Naive thymus-derived CD4-positive, alpha-beta T cell (primary cell): ENCODE measurements around the gene FMNL2. TPM values are rescaled to one million over a fixed set of nuclear protein-coding genes. Genes with fewer than 3 reads are reported as not detected.

Experiments
- ATAC-seq: fragments of 150-1000 bp; cut with Tn5 transposase; 2 replicates; pipeline ENCODE4 v1.10.0; 2021; ENCODE audit warnings: mild to moderate bottlenecking, moderate library complexity
- CTCF ChIA-PET: fragments of 350-600 bp; sonication (Branson Sonifier 250); formaldehyde crosslinking; loops from one replicate; lab custom pipeline; 2021; ENCODE audit warnings: antibody characterized with exemption; lab: Charles Lee
- POLR2A ChIA-PET: fragments of 350-600 bp; sonication (Branson Sonifier 250); formaldehyde crosslinking; loops from one replicate; lab custom pipeline; 2021; ENCODE audit warnings: antibody characterized with exemption, inconsistent platforms; lab: Charles Lee
- DNase-seq, 9 donors: peaks; one replicate each; pipeline versions ENCODE4 v3.0.0 to v3.0.0-alpha.2; 2020 to 2022; ENCODE audit warnings: mixed read lengths in 1 of 9
- H3K27ac ChIP-seq: one replicate; pipeline ENCODE4 v1.7.0; 2013; ENCODE audit warnings: mild to moderate bottlenecking, low read depth, low read length, moderate library complexity
- H3K27me3 ChIP-seq, 2 donors: one replicate each; pipeline ENCODE4 v1.7.0; 2013; ENCODE audit warnings: low read length in 2 of 2, mild to moderate bottlenecking in 2 of 2, moderate library complexity in 2 of 2; ENCODE audit not compliant: control insufficient read depth in 2 of 2, insufficient read depth in 2 of 2
- H3K36me3 ChIP-seq, 3 experiments: 1 replicate in 2 of 3; 2 replicates in 1 of 3; pipeline ENCODE4 v1.7.0; 2013; ENCODE audit warnings: low read length in 3 of 3, mild to moderate bottlenecking in 3 of 3, moderate library complexity in 1 of 3; ENCODE audit not compliant: insufficient read depth in 3 of 3, control insufficient read depth in 2 of 3
- H3K4me1 ChIP-seq, 2 donors: one replicate each; pipeline ENCODE4 v1.7.0; 2013; ENCODE audit warnings: low read length in 2 of 2, mild to moderate bottlenecking in 2 of 2, moderate library complexity in 1 of 2; ENCODE audit not compliant: control insufficient read depth in 2 of 2, insufficient read depth in 2 of 2
- H3K4me3 ChIP-seq: 2 replicates; pipeline ENCODE4 v1.7.0; 2013; ENCODE audit warnings: mild to moderate bottlenecking, low read length
- H3K9me3 ChIP-seq, 3 experiments: 1 replicate in 2 of 3; 2 replicates in 1 of 3; pipeline ENCODE4 v1.7.0; 2013; ENCODE audit warnings: low read length in 3 of 3; ENCODE audit not compliant: control insufficient read depth in 2 of 3
- H3K27ac Mint-ChIP-seq, 9 donors: one replicate each; pipeline ENCODE4 v1.8.0; 2020 to 2022; ENCODE audit warnings: mixed read lengths in 9 of 9, mild to moderate bottlenecking in 8 of 9, moderate library complexity in 5 of 9, inconsistent platforms in 2 of 9
- H3K27me3 Mint-ChIP-seq, 5 donors: one replicate each; pipeline ENCODE4 v1.8.0; 2021 to 2022; ENCODE audit warnings: mixed read lengths in 5 of 5, mild to moderate bottlenecking in 1 of 5
- H3K36me3 Mint-ChIP-seq, 5 donors: one replicate each; pipeline ENCODE4 v1.8.0; 2020 to 2022; ENCODE audit warnings: mixed read lengths in 5 of 5, mild to moderate bottlenecking in 3 of 5, inconsistent platforms in 1 of 5
- H3K4me1 Mint-ChIP-seq, 7 donors: one replicate each; pipeline ENCODE4 v1.8.0; 2020 to 2022; ENCODE audit warnings: mixed read lengths in 7 of 7, mild to moderate bottlenecking in 3 of 7, inconsistent platforms in 1 of 7
- H3K4me3 Mint-ChIP-seq, 10 donors: one replicate each; pipeline ENCODE4 v1.8.0; 2020 to 2022; ENCODE audit warnings: mild to moderate bottlenecking in 10 of 10, mixed read lengths in 10 of 10, moderate library complexity in 6 of 10, inconsistent platforms in 2 of 10
- H3K9me3 Mint-ChIP-seq, 11 donors: one replicate each; pipeline ENCODE4 v1.8.0; 2020 to 2022; ENCODE audit warnings: mixed read lengths in 11 of 11, mild to moderate bottlenecking in 4 of 11, inconsistent platforms in 1 of 11, moderate library complexity in 1 of 11
- intact Hi-C, 2 donors: fragments of 100-400 bp; cut with micrococcal nuclease; formaldehyde crosslinking; loops; one replicate each; pipeline ENCODE4 v1.15.1; 2023
- polyA plus RNA-seq, 2 donors: library from polyadenylated mRNA; unstranded; fragments of 300-500 nt; fragmentation: Illumina TruSeq; gene quantifications; one replicate each; pipeline ENCODE4 v1.2.3, GENCODE V29; 2021
- total RNA-seq, 6 experiments: library from RNA in 5 of 6; stranded (reverse) in 5 of 6; gene quantifications; 1 replicate in 5 of 6; 2 replicates in 1 of 6; pipeline ENCODE4 v1.2.3 and lab custom pipeline; 2021 to 2026

FMNL2 gene
- 1 to 10 TPM in 4 of 5 experiments, under 1 TPM in 1; 0.66 to 2.7 (median 1.7) TPM for total RNA-seq
- polyA plus RNA-seq, result under 1 TPM; 0.16 to 0.33 TPM
- total RNA-seq (lab: John Stamatoyannopoulos, UW), result 0.67 reads per million

DNA sequence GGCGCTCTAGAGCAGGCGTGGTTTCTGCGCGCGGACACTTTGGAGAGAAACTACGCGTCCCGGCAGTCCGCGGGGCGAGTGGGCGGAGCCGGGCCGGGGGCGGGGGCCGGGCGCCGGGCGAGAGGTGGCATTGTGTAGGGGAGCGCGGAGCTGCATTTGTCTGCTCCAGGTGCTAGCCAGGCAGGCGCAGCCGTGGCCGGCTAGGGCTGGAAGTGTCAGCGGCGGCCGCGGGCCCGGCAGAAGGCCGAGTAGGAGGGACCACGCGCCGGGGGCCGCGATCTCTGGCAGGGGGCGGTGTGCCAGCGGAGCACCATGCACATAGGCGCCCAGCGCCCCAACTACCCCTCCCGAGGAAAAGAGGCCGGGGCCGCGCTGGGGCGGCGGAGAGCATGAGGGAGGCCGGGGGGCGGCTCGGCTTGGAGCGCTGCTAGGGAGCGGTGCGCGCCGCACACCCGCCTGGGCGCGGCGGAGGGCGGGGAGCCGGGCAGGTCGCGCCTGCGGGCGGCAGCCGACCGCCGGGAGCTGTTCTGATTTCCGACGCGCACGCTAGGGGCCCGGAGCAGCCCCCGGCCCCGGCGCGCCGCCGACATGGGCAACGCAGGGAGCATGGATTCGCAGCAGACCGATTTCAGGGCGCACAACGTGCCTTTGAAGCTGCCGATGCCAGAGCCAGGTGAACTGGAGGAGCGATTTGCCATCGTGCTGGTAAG is at the start of gene FMNL2:
Gene FMNL2 (plus strand): TSS at position 159 of the 710 bp plus-strand sequence.
- H3K27ac Mint-ChIP-seq, result no peak within 1 kb of the TSS
- ATAC-seq (peak; percentile 77), DNase-seq (peak in 6 of 9 donors; percentile 2 to 74 (median 24))
- H3K27me3 Mint-ChIP-seq, result peaks cover 55 to 70% (median 59%) of the 10 kb centered on the region in 5 donors
- H3K27me3 ChIP-seq, result peaks cover 0 to 8% of the 10 kb centered on the region in 2 donors
- ChIA-PET POLR2A (no interaction called here), CTCF (no interaction called here)
- peaks cover 5 to 20% (median 14%) of the 10 kb centered on the region in 7 donors for H3K4me1 Mint-ChIP-seq
- intact Hi-C loops, result loop anchor here (1.0 to 10.0 kb wide), 4 partner anchors 72 to 382 kb away; partner anchors contain the start of genes PRPF40A (in 1 of the 2) and STAM2 (in 1 of the 2)
- no peaks in the 10 kb centered on the region for H3K36me3 Mint-ChIP-seq
- peak within 1 kb of the TSS; percentile 24 for H3K4me3 ChIP-seq
- peaks cover 0 to 2% (median 0%) of the 10 kb centered on the region in 11 donors for H3K9me3 Mint-ChIP-seq
- peak within 1 kb of the TSS; percentile 72 to 93 (median 86) for H3K4me3 Mint-ChIP-seq
- H3K36me3 ChIP-seq, result no peaks in the 10 kb centered on the region
- H3K9me3 ChIP-seq, result no peaks in the 10 kb centered on the region
- no peak within 1 kb of the TSS for H3K27ac ChIP-seq
- H3K4me1 ChIP-seq, result no peaks in the 10 kb centered on the region

GRCh38 chr2:152292991-152293390 is 42.0 kb upstream of the FMNL2 start:
- no peaks in the 10 kb centered on the region for H3K36me3 ChIP-seq
- Mint-ChIP-seq H3K4me3 (no peak overlapping the region), H3K36me3 (no peaks in the 10 kb centered on the region), H3K4me1 (no peaks in the 10 kb centered on the region), H3K9me3 (peaks cover 0 to 1% (median 0%) of the 10 kb centered on the region in 11 donors), H3K27ac (no peak overlapping the region), H3K27me3 (peaks cover 0 to 17% (median 11%) of the 10 kb centered on the region in 5 donors)
- ATAC-seq, result no peak
- no peaks in the 10 kb centered on the region for H3K4me1 ChIP-seq
- intact Hi-C loops, result no loop called here
- CTCF ChIA-PET, result no interaction called here
- POLR2A ChIA-PET, result no interaction called here
- H3K9me3 ChIP-seq, result no peaks in the 10 kb centered on the region
- no peaks in the 10 kb centered on the region for H3K27me3 ChIP-seq
- H3K27ac ChIP-seq, result no peak overlapping the region
- no peak overlapping the region for H3K4me3 ChIP-seq
- DNase-seq, result no peak

DNA sequence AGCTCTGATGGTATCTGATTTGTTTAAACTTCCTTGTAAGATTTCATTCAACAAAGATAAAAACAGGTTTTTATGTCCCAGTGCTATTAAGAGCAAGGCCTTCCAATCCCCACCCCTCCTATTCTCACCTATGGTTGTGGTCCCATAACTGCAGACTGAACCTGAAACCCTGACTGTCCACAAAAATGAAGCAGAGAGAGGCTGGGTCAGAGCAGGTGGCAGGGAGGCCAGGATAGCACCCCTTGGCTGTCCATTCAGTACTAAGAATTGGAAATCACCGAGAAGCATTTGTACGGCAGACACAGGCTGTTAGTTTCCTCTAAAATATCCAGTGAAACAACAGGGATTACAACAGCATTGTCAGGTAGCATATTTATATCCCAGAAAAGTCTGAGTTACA is 37.3 kb upstream of the FMNL2 start:
- Histone ChIP-seq H3K36me3 (no peaks in the 10 kb centered on the region), H3K27ac (no peak overlapping the region), H3K4me1 (no peaks in the 10 kb centered on the region), H3K27me3 (no peaks in the 10 kb centered on the region), H3K9me3 (no peaks in the 10 kb centered on the region), H3K4me3 (no peak overlapping the region)
- Mint-ChIP-seq H3K4me3 (no peak overlapping the region), H3K4me1 (no peaks in the 10 kb centered on the region), H3K36me3 (no peaks in the 10 kb centered on the region), H3K27ac (no peak overlapping the region), H3K27me3 (peaks cover 6 to 28% (median 12%) of the 10 kb centered on the region in 5 donors), H3K9me3 (peaks cover 0 to 7% (median 0%) of the 10 kb centered on the region in 11 donors)
- intact Hi-C loops, result no loop called here
- DNase-seq, result no peak
- POLR2A ChIA-PET, result no interaction called here
- CTCF ChIA-PET, result no interaction called here
- no peak for ATAC-seq

GRCh38 chr2:152298754-152299153 is 36.2 kb upstream of the FMNL2 start:
- Histone ChIP-seq H3K4me3 (no peak overlapping the region), H3K27ac (no peak overlapping the region), H3K4me1 (no peaks in the 10 kb centered on the region), H3K36me3 (no peaks in the 10 kb centered on the region), H3K27me3 (no peaks in the 10 kb centered on the region), H3K9me3 (no peaks in the 10 kb centered on the region)
- Mint-ChIP-seq H3K36me3 (no peaks in the 10 kb centered on the region), H3K9me3 (peaks cover 0 to 7% (median 0%) of the 10 kb centered on the region in 11 donors), H3K27me3 (peaks cover 6 to 34% (median 12%) of the 10 kb centered on the region in 5 donors), H3K4me3 (no peak overlapping the region), H3K27ac (no peak overlapping the region), H3K4me1 (no peaks in the 10 kb centered on the region)
- ATAC-seq, result no peak
- CTCF ChIA-PET, result no interaction called here
- POLR2A ChIA-PET, result no interaction called here
- intact Hi-C loops, result no loop called here
- no peak for DNase-seq

GRCh38 chr2:152301131-152301530 is 33.8 kb upstream of the FMNL2 start:
- H3K27me3 ChIP-seq, result no peaks in the 10 kb centered on the region
- intact Hi-C loops, result no loop called here
- no peak overlapping the region for H3K4me3 ChIP-seq
- peaks cover 0 to 7% (median 0%) of the 10 kb centered on the region in 11 donors for H3K9me3 Mint-ChIP-seq
- ChIA-PET CTCF (no interaction called here), POLR2A (no interaction called here)
- H3K9me3 ChIP-seq, result no peaks in the 10 kb centered on the region
- H3K4me1 Mint-ChIP-seq, result no peaks in the 10 kb centered on the region
- H3K27ac Mint-ChIP-seq, result no peak overlapping the region
- no peak for ATAC-seq
- DNase-seq, result no peak
- no peaks in the 10 kb centered on the region for H3K4me1 ChIP-seq
- no peaks in the 10 kb centered on the region for H3K36me3 ChIP-seq
- no peak overlapping the region for H3K27ac ChIP-seq
- peaks cover 4 to 36% (median 17%) of the 10 kb centered on the region in 5 donors for H3K27me3 Mint-ChIP-seq
- no peaks in the 10 kb centered on the region for H3K36me3 Mint-ChIP-seq
- H3K4me3 Mint-ChIP-seq, result no peak overlapping the region

GRCh38 chr2:152303951-152304350 is 31.0 kb upstream of the FMNL2 start:
- Histone ChIP-seq H3K27ac (no peak overlapping the region), H3K4me1 (no peaks in the 10 kb centered on the region), H3K27me3 (no peaks in the 10 kb centered on the region), H3K4me3 (no peak overlapping the region), H3K9me3 (no peaks in the 10 kb centered on the region), H3K36me3 (no peaks in the 10 kb centered on the region)
- ATAC-seq (no peak), DNase-seq (no peak)
- intact Hi-C loops, result no loop called here
- Mint-ChIP-seq H3K27ac (no peak overlapping the region), H3K27me3 (peaks cover 4 to 36% (median 17%) of the 10 kb centered on the region in 5 donors), H3K4me1 (no peaks in the 10 kb centered on the region), H3K36me3 (no peaks in the 10 kb centered on the region), H3K9me3 (peaks cover 0 to 7% (median 0%) of the 10 kb centered on the region in 11 donors), H3K4me3 (no peak overlapping the region)
- POLR2A ChIA-PET, result no interaction called here
- CTCF ChIA-PET, result no interaction called here
